Common myeloid progenitor, CD34-positive (primary cell): ENCODE results near the gene ENTPD8.

Source experiments
- CTCF ChIA-PET: fragments of 350-600 bp; sonication (Branson Sonifier 250); formaldehyde crosslinking; loops from one replicate; lab custom pipeline; 2021; ENCODE audit warnings: antibody characterized with exemption; lab: Charles Lee
- POLR2A ChIA-PET: fragments of 350-600 bp; sonication (Branson Sonifier 250); formaldehyde crosslinking; loops from one replicate; lab custom pipeline; 2021; ENCODE audit warnings: antibody characterized with exemption; lab: Charles Lee
- DNase-seq, 3 donors: peaks; one replicate each; pipeline versions ENCODE4 v3.0.0 to v3.0.0-alpha.2; 2013
- H3K27ac ChIP-seq, 2 experiments: 1 replicate in 1 of 2; 2 replicates in 1 of 2; pipeline ENCODE4 v1.7.0; 2013; ENCODE audit warnings: inconsistent platforms in 2 of 2, low read length in 2 of 2, mild to moderate bottlenecking in 2 of 2, low read depth in 1 of 2, moderate library complexity in 1 of 2; ENCODE audit not compliant: severe bottlenecking in 2 of 2, insufficient read depth in 1 of 2, poor library complexity in 1 of 2
- H3K27me3 ChIP-seq, 5 experiments: replicated peaks in 2 of 5; 1 replicate in 3 of 5; 2 replicates in 2 of 5; pipeline versions ENCODE4 v1.6.1 to v1.7.0; 2013; ENCODE audit warnings: low read length in 4 of 5, mild to moderate bottlenecking in 2 of 5, moderate library complexity in 2 of 5, inconsistent platforms in 1 of 5; ENCODE audit not compliant: insufficient read depth in 5 of 5, control insufficient read depth in 4 of 5
- H3K36me3 ChIP-seq, 4 experiments: 1 replicate in 2 of 4; 2 replicates in 2 of 4; pipeline versions ENCODE4 v1.6.1 to v1.7.0; 2013; ENCODE audit warnings: low read length in 3 of 4, control low read depth in 1 of 4, mild to moderate bottlenecking in 1 of 4; ENCODE audit not compliant: control insufficient read depth in 4 of 4, insufficient read depth in 4 of 4
- H3K4me1 ChIP-seq, 4 experiments: 1 replicate in 3 of 4; 2 replicates in 1 of 4; pipeline versions ENCODE4 v1.6.1 to v1.7.1; 2013; ENCODE audit warnings: low read length in 3 of 4, mild to moderate bottlenecking in 3 of 4, control low read depth in 1 of 4, inconsistent platforms in 1 of 4, moderate library complexity in 1 of 4; ENCODE audit not compliant: control insufficient read depth in 4 of 4, insufficient read depth in 4 of 4; ENCODE audit errors: control extremely low read depth in 1 of 4
- H3K4me3 ChIP-seq, 7 experiments: 1 replicate in 4 of 7; 2 replicates in 3 of 7; pipeline versions ENCODE4 v1.5.1 to v1.7.0; 2013; ENCODE audit warnings: mild to moderate bottlenecking in 7 of 7, low read length in 6 of 7, moderate library complexity in 6 of 7, inconsistent platforms in 2 of 7, low read depth in 2 of 7, control low read depth in 1 of 7; ENCODE audit not compliant: insufficient read depth in 4 of 7, control insufficient read depth in 1 of 7; ENCODE audit errors: extremely low read depth in 1 of 7
- H3K9me3 ChIP-seq, 5 experiments: 1 replicate in 4 of 5; 2 replicates in 1 of 5; pipeline versions ENCODE4 v1.6.1 to v1.7.1; 2013; ENCODE audit warnings: low read length in 4 of 5, mild to moderate bottlenecking in 2 of 5, inconsistent platforms in 1 of 5, low read depth in 1 of 5, moderate library complexity in 1 of 5; ENCODE audit not compliant: control insufficient read depth in 4 of 5, insufficient read depth in 2 of 5; ENCODE audit errors: control extremely low read depth in 1 of 5
- WGBS: methylation state at CpG from one replicate; pipeline ENCODE4 v1.1.5; 2013; ENCODE audit not compliant: insufficient coverage; 5-methylcytosine and 5-hydroxymethylcytosine counted together

Gene ENTPD8

GRCh38 chr9:137447722-137448601 lies 6.8 kb upstream of the ENTPD8 start:
- no peak for DNase-seq
- Histone ChIP-seq H3K27me3 (peaks cover 0 to under 1% (median 0%) of the 10 kb centered on the region in 5 experiments), H3K9me3 (no peaks in the 10 kb centered on the region), H3K4me3 (no peak overlapping the region), H3K27ac (no peak overlapping the region), H3K4me1 (peaks cover 0 to 40% (median 19%) of the 10 kb centered on the region in 4 experiments), H3K36me3 (peaks cover 0 to 23% (median 7%) of the 10 kb centered on the region in 4 experiments)
- ChIA-PET CTCF (interaction anchor here (1.1 to 1.7 kb wide), 3 partner anchors 13 to 162 kb away, joined by 3 to 5 read pairs (median 3); no protein-coding TSS in a partner anchor), POLR2A (interaction anchor here (1.5 kb wide), 1 partner anchor 12 kb away, joined by 4 read pairs; no protein-coding TSS in a partner anchor)
- 92% methylated on average over 20 of the region's 27 CpGs for WGBS

GRCh38 chr9:137446851-137447471 lies 5.8 kb upstream of the ENTPD8 start:
- H3K9me3 ChIP-seq = no peaks in the 10 kb centered on the region
- H3K27ac ChIP-seq = no peak overlapping the region
- H3K27me3 ChIP-seq = peaks cover 0 to 2% (median 0%) of the 10 kb centered on the region in 5 experiments
- POLR2A ChIA-PET = no interaction called here
- 82% methylated on average over 20 of the region's 21 CpGs for WGBS
- CTCF ChIA-PET = interaction anchor here (0.8 to 5.0 kb wide), 8 partner anchors 11 to 161 kb away, joined by 3 to 33 read pairs (median 4); partner anchors contain the start of genes EXD3 and NOXA1
- no peak for DNase-seq
- H3K4me3 ChIP-seq = no peak overlapping the region
- peaks cover 0 to 30% (median 13%) of the 10 kb centered on the region in 4 experiments for H3K4me1 ChIP-seq
- H3K36me3 ChIP-seq = peaks cover 0 to 20% (median 7%) of the 10 kb centered on the region in 4 experiments

- ChIA-PET CTCF (interaction anchor here (0.8 to 5.0 kb wide), 9 partner anchors 12 to 159 kb away, joined by 3 to 33 read pairs (median 5); partner anchors contain the start of genes EXD3 and NOXA1), POLR2A (interaction anchor here (0.6 kb wide), 1 partner anchor 22 kb away, joined by 3 read pairs; no protein-coding TSS in a partner anchor)
- peaks cover 0 to 32% (median 13%) of the 10 kb centered on the region in 4 experiments for H3K4me1 ChIP-seq
- no peak overlapping the region for H3K4me3 ChIP-seq
- H3K9me3 ChIP-seq = no peaks in the 10 kb centered on the region
- 78% methylated on average over 15 of the region's 19 CpGs for WGBS
- peaks cover 0 to 2% (median 0%) of the 10 kb centered on the region in 5 experiments for H3K27me3 ChIP-seq
- DNase-seq = no peak
- no peak overlapping the region for H3K27ac ChIP-seq
- peaks cover 0 to 20% (median 7%) of the 10 kb centered on the region in 4 experiments for H3K36me3 ChIP-seq
Observed at GRCh38 chr9:137445930-137446431, 4.8 kb upstream of the ENTPD8 start.

- no peaks in the 10 kb centered on the region for H3K9me3 ChIP-seq
- ChIA-PET POLR2A (interaction anchor here (0.6 kb wide), 1 partner anchor 22 kb away, joined by 3 read pairs; no protein-coding TSS in a partner anchor), CTCF (interaction anchor here (1.4 to 5.0 kb wide), 7 partner anchors 11 to 158 kb away, joined by 3 to 33 read pairs (median 5); partner anchors contain the start of genes EXD3 and NOXA1)
- H3K4me3 ChIP-seq = peak overlapping the region in 1 of 7 experiments; percentile 16
- peak; percentile 81 to 93 (median 90) for DNase-seq
- H3K27ac ChIP-seq = no peak overlapping the region
- peaks cover 0 to 32% (median 11%) of the 10 kb centered on the region in 4 experiments for H3K4me1 ChIP-seq
- H3K27me3 ChIP-seq = peaks cover 0 to 2% (median 0%) of the 10 kb centered on the region in 5 experiments
- 67% methylated on average over 5 of the region's 14 CpGs for WGBS
- peaks cover 0 to 20% (median 7%) of the 10 kb centered on the region in 4 experiments for H3K36me3 ChIP-seq
Observed at GRCh38 chr9:137445275-137445807, 4.2 kb upstream of the ENTPD8 start.

GRCh38 chr9:137444106-137444790 lies 3.1 kb upstream of the ENTPD8 start:
- peaks cover 0 to 2% (median 0%) of the 10 kb centered on the region in 5 experiments for H3K27me3 ChIP-seq
- no peak for DNase-seq
- 94% methylated on average over 13 of the region's 14 CpGs for WGBS
- POLR2A ChIA-PET = no interaction called here
- H3K4me3 ChIP-seq = no peak overlapping the region
- H3K27ac ChIP-seq = no peak overlapping the region
- H3K4me1 ChIP-seq = peaks cover 0 to 30% (median 9%) of the 10 kb centered on the region in 4 experiments
- CTCF ChIA-PET = interaction anchor here (0.7 to 5.0 kb wide), 11 partner anchors 9 to 1177 kb away, joined by 3 to 33 read pairs (median 5); partner anchors contain the start of genes EXD3 and NOXA1
- H3K9me3 ChIP-seq = no peaks in the 10 kb centered on the region
- peaks cover 0 to 12% (median 3%) of the 10 kb centered on the region in 4 experiments for H3K36me3 ChIP-seq

GRCh38 chr9:137441935-137442321 lies 771 bp upstream of the ENTPD8 start:
- CTCF ChIA-PET = interaction anchor here (1.3 to 5.0 kb wide), 4 partner anchors 19 to 155 kb away, joined by 3 to 33 read pairs (median 7); partner anchors contain the start of genes EXD3 and NOXA1
- no peak for DNase-seq
- POLR2A ChIA-PET = no interaction called here
- Histone ChIP-seq H3K9me3 (no peaks in the 10 kb centered on the region), H3K4me3 (peak overlapping the region in 2 of 7 experiments; percentile 6 to 49), H3K36me3 (no peaks in the 10 kb centered on the region), H3K4me1 (peaks cover 0 to 20% (median 8%) of the 10 kb centered on the region in 4 experiments), H3K27ac (no peak overlapping the region), H3K27me3 (peaks cover 0 to 2% (median 0%) of the 10 kb centered on the region in 5 experiments)
- WGBS = no CpG with 5 or more reads among the region's 7 CpGs
